HL-60 (cell line): Measurements from ENCODE around the gene RPRD1B.

Source experiments
- DNase-seq, 2 experiments: peaks; one replicate each; pipeline ENCODE4 v3.0.0-alpha.2; 2010 to 2020; ENCODE audit warnings: low read depth in 1 of 2, low spot score in 1 of 2
- H3K27ac ChIP-seq: fragments of 250-450 bp; sonication (Bioruptor Pico); replicated peaks from 2 replicates; pipeline ENCODE4 v1.5.1; 2020; ENCODE audit warnings: mild to moderate bottlenecking, moderate library complexity
- H3K27me3 ChIP-seq: fragments of 250-450 bp; sonication (Bioruptor Pico); 2 replicates; pipeline ENCODE4 v1.5.1; 2021; ENCODE audit warnings: mild to moderate bottlenecking, moderate library complexity; ENCODE audit not compliant: insufficient read depth, poor library complexity, severe bottlenecking
- H3K4me3 ChIP-seq: replicated peaks from 2 replicates; pipeline ENCODE4 v1.5.1; 2011; ENCODE audit warnings: mild to moderate bottlenecking, control low read depth, low read length; ENCODE audit not compliant: insufficient read depth
- CTCF ChIP-seq: IDR thresholded peaks from one replicate; pipeline ENCODE4 v1.5.1; 2011; ENCODE audit warnings: low read length, control low read depth, inconsistent platforms; ENCODE audit not compliant: insufficient read depth
- GABPA ChIP-seq: IDR thresholded peaks from 2 replicates; pipeline ENCODE4 v1.6.1; 2012; ENCODE audit warnings: low read depth
- POLR2AphosphoS5 ChIP-seq: IDR thresholded peaks from 2 replicates; pipeline ENCODE4 v1.6.1; 2012; ENCODE audit warnings: low read depth
- REST ChIP-seq: IDR thresholded peaks from 2 replicates; pipeline ENCODE4 v1.6.1; 2012; ENCODE audit warnings: low read depth; ENCODE audit not compliant: insufficient replicate concordance
- SPI1 ChIP-seq: IDR thresholded peaks from 2 replicates; pipeline ENCODE4 v1.6.1; 2012; ENCODE audit warnings: low read depth, mild to moderate bottlenecking, borderline replicate concordance

Gene RPRD1B

GRCh38 chr20:38066969-38067716 lies 33.6 kb downstream of the RPRD1B start:
- no peak overlapping the region for H3K27ac ChIP-seq
- TF ChIP-seq POLR2AphosphoS5 (no peak), SPI1 (no peak), CTCF (no peak), GABPA (no peak), REST (no peak)
- H3K27me3 ChIP-seq, result no peaks in the 10 kb centered on the region
- no peak overlapping the region for H3K4me3 ChIP-seq
- no peak for DNase-seq

GRCh38 chr20:38067717-38068365 lies 34.3 kb downstream of the RPRD1B start:
- Histone ChIP-seq H3K4me3 (no peak overlapping the region), H3K27me3 (no peaks in the 10 kb centered on the region), H3K27ac (no peak overlapping the region)
- no peak for TF ChIP-seq GABPA
- TF ChIP-seq SPI1, result no peak
- TF ChIP-seq POLR2AphosphoS5, result no peak
- no peak for TF ChIP-seq REST
- no peak for TF ChIP-seq CTCF
- DNase-seq, result no peak

GRCh38 chr20:38072898-38073297 lies 39.4 kb downstream of the RPRD1B start:
- Histone ChIP-seq H3K4me3 (no peak overlapping the region), H3K27me3 (no peaks in the 10 kb centered on the region), H3K27ac (no peak overlapping the region)
- TF ChIP-seq GABPA (no peak), POLR2AphosphoS5 (no peak), REST (no peak), CTCF (no peak), SPI1 (no peak)
- DNase-seq, result no peak
